GM18499 (cell line): ENCODE results near the gene KDM4C.
A peak's percentile ranks its signal among the peaks of the same experiment; 100 is the strongest.
"Not testable (repeated sequence)": the region's sequence is repeated elsewhere in the genome, so short reads cannot be mapped to it uniquely, and the experiment has no call there.

ENCODE experiments used
- ATAC-seq: cut with Tn5 transposase; IDR thresholded peaks from one replicate; pipeline ENCODE4 v1.9.1; 2021; ENCODE audit warnings: moderate number of reproducible peaks; ENCODE audit not compliant: insufficient read depth, unreplicated experiment

Gene KDM4C

GRCh38 chr9:6757456-6758247, at the start of gene KDM4C:
Gene KDM4C, plus strand, starts transcription at chr9:6757973. Its CDS starts 35,016 bp downstream, at chr9:6792989.
- peak; percentile 50 for ATAC-seq

- ATAC-seq, result no peak
Measured at GRCh38 chr9:6708732-6709131, 49.0 kb upstream of the KDM4C start.

GRCh38 chr9:6711403-6711802, 46.4 kb upstream of the KDM4C start:
- ATAC-seq, result no peak

- no peak for ATAC-seq
Measured at GRCh38 chr9:6712041-6712440, 45.7 kb upstream of the KDM4C start.

DNA sequence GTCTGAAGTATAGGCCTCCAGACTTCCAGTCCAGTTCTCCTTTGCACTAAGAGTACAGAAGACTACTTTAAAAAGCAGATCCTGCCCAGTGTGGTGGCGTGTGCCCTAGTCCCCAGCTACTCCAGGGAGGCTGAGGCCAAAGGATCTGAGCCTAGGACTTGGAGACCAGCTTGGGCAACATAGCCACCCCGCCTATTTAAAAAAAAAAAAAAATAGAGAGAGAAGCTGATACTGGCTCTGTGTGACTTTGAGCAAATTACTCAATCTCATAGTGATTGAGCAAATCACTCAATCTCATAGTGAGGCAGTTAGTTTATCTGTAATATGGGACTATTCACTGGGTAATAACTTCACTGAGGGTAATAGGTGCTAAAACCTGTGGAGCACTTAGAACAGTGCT, 43.6 kb upstream of the KDM4C start:
- ATAC-seq, result no peak

GRCh38 chr9:6715153-6715754, 42.5 kb upstream of the KDM4C start:
- ATAC-seq, result not testable (repeated sequence)

DNA sequence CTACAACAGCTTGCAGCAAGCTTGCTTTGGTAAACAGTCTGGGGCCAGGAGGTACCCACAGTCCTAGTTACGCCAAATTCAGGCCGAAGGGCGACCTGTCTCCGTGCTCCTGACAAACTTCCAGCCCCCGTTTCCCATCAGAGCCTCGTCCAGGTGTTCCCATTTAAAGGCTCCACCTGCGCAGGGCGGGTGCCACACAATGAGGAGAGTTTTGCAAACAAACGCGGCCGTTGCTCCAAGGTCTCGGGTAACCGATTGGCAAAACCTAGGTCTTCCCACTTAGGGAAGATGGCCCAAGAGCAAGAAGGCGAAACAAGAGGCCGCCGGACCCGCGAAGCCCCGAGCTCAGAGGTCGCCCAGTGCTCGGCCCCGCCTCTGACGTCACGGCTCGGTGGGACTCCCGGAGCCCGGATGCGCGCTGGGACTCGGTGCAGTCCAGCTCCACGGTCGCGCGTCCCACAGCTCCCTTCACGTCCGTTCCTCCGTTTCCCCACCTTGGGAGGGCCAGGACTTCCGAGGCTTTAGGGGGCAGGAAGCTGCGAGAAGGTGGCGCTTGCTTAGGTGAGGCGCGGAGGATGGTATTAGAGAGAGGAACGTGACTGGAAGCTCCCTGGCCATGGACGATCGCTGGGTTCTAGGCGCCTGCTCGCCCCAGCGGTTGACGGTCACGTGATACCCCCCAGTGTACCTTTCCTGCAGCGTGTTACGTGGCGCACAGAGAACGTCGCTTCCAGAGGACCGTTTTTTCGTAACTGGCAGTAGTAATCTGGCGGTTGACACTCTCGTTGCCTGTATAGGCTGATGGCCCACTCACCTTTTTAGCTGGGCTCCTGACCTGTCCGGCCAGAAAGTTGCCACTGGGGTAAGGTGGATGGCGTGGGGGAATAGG, 41.8 kb upstream of the KDM4C start:
- no peak for ATAC-seq

GRCh38 chr9:6716766-6717165, 41.0 kb upstream of the KDM4C start:
- no peak for ATAC-seq

DNA sequence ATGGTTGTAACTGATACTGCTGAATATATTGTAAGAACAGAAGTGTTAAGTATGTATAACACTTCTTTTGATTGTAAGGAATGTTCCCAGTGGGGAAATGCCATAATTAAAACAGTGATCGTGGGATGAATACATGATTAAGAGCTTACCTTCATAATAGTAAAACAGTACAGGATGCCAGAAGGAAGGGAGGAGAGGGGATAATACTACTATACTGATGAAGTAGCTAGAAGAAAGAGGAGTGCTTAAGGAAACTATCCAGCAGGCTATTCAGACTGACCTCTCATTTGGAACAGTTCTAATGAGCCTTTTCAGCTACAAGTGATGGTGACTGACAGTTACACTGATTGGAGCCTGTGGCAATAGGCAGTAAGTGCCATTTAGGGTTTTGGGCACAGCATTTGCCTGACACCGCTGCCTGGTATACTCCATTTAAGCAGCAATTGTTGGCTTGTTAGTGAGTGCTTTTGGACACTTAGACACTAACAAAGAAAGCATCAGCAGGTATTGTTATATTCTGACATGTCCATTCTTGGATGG, 33.8 kb upstream of the KDM4C start:
- no peak for ATAC-seq

DNA sequence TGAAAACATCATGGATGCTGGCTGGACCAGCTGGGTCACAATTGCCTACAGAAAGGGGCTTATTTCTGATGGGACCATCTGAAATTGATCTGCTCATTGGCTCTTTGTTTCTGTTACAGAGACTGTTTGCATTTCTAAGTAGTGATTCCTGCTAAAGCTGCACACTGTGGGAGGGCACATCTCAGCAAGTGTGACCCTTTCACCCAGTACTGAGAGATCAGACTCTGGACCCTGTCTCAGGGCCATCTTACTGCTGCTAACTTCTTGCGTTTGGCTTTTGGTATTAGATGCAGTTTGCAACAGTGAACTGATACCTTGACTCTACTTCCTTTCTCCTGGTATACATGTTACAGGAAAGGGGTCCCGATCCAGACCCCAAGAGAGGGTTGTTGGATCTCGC, 24.5 kb upstream of the KDM4C start:
- ATAC-seq, result no peak

- no peak for ATAC-seq
Measured at GRCh38 chr9:6733831-6734230, 23.9 kb upstream of the KDM4C start.

GRCh38 chr9:6735422-6735821, 22.4 kb upstream of the KDM4C start:
- no peak for ATAC-seq

- ATAC-seq, result no peak
Measured at GRCh38 chr9:6739218-6739617, 18.6 kb upstream of the KDM4C start.

DNA sequence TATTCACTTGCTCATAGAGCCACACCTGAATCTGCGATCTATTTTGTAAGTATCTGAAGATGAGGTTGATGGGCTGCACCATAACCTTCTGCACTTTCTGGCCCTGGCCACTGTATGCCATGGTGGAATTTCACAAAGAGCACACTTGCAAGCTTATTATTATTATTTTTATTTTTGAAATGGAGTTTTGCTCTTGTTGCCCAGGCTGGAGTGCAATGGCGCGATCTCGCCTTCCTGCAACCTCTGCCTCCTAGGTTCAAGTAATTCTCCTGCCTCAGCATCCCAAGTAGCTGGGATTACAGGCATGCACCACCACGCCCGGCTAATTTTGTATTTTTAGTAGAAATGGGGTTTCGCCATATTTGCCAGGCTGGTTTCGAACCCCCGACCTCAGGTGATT, 8.9 kb upstream of the KDM4C start:
- not testable (repeated sequence) for ATAC-seq

- not testable (repeated sequence) for ATAC-seq
Measured at GRCh38 chr9:6754861-6755260, 2.9 kb upstream of the KDM4C start.

DNA sequence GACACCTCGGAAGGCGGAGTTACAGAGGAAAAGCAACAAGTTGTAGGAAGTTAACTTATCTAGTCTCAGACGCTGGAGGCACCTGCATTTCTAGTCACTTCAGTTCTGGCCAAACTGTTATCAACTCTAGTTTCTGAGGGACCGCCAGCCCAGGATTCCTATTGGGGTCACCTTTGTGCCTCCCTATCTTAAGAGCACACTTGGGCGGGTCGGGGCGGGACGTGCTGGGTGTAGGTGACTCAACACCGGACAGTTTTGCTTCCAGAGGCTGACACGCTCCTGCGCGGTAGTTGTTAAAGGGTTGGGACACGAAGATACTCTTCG, 679 bp upstream of the KDM4C start:
- ATAC-seq, result peak; percentile 16

- peak; percentile 2 for ATAC-seq
Measured at GRCh38 chr9:6758248-6758497, 400 bp downstream of the KDM4C start.

GRCh38 chr9:6758498-6759184, 868 bp downstream of the KDM4C start:
- ATAC-seq, result no peak

- ATAC-seq, result no peak
Measured at GRCh38 chr9:6759185-6759977, 1.6 kb downstream of the KDM4C start.

GRCh38 chr9:6761306-6761705, 3.5 kb downstream of the KDM4C start:
- ATAC-seq, result no peak
